Activated CD4-positive, alpha-beta memory T cell treated with anti-CD3 and anti-CD28 coated beads for 36 hours (primary cell): ENCODE measurements around the gene ARHGAP15. TPM values are rescaled to one million over a fixed set of nuclear protein-coding genes. Genes with fewer than 3 reads are reported as not detected.

Source experiments
- CTCF ChIA-PET: fragments of 350-600 bp; sonication (Branson Sonifier 250); formaldehyde crosslinking; loops from one replicate; lab custom pipeline; 2021; ENCODE audit warnings: antibody characterized with exemption, inconsistent platforms; lab: Charles Lee
- POLR2A ChIA-PET: fragments of 350-600 bp; sonication (Branson Sonifier 250); formaldehyde crosslinking; loops from one replicate; lab custom pipeline; 2021; ENCODE audit warnings: antibody characterized with exemption; lab: Charles Lee
- DNase-seq: peaks from one replicate; pipeline ENCODE4 v3.0.0-alpha.2; 2020
- H3K27ac Mint-ChIP-seq: one replicate; pipeline ENCODE4 v1.8.0; 2021; ENCODE audit warnings: mixed read lengths
- H3K27me3 Mint-ChIP-seq: one replicate; pipeline ENCODE4 v1.8.0; 2021; ENCODE audit warnings: mixed read lengths
- H3K36me3 Mint-ChIP-seq: one replicate; pipeline ENCODE4 v1.8.0; 2021; ENCODE audit warnings: mixed read lengths
- H3K4me1 Mint-ChIP-seq: one replicate; pipeline ENCODE4 v1.8.0; 2021; ENCODE audit warnings: low read depth, mixed read lengths
- H3K4me3 Mint-ChIP-seq: one replicate; pipeline ENCODE4 v1.8.0; 2021; ENCODE audit warnings: mild to moderate bottlenecking, mixed read lengths
- H3K9me3 Mint-ChIP-seq: one replicate; pipeline ENCODE4 v1.8.0; 2021; ENCODE audit warnings: mixed read lengths
- intact Hi-C: fragments of 100-400 bp; cut with micrococcal nuclease; formaldehyde crosslinking; loops from one replicate; pipeline ENCODE4 v1.15.1; 2023
- total RNA-seq, 2 experiments: library from RNA; stranded (reverse); gene quantifications; one replicate each; pipeline ENCODE4 v1.2.3, GENCODE V29; 2021

ARHGAP15 gene
- total RNA-seq, 2 experiments from 2014 or later = 70.2 to 71.2 TPM

DNA sequence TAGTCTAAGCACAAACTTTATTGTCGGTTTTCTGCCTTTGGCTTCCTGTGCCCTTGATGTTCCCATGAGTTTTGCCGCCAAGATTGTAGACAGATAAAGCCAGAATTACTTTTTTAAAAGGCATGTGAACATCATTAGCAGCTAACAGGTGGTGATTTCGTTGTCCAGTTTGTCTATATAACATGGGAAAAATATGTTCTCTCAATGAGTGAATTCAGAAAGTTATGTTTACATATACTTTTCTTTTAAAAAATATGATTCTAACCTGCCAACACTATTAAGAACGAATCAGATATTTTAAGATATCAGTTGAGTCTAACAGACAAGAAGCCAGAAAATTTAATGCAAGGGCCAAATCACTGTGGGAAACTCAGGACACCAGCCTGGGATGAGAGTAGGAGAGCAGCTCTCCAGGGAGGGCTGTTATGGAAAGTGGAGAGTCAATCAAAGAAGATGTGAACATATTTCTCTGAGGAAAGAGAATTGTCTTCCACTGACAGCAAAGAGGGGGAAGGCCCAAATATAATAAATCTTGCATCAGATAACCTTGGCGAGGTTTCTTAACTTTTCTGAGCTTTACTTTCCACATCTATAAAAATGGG is 311.3 kb downstream of the ARHGAP15 start:
- ChIA-PET CTCF (no interaction called here), POLR2A (no interaction called here)
- intact Hi-C loops = no loop called here

DNA sequence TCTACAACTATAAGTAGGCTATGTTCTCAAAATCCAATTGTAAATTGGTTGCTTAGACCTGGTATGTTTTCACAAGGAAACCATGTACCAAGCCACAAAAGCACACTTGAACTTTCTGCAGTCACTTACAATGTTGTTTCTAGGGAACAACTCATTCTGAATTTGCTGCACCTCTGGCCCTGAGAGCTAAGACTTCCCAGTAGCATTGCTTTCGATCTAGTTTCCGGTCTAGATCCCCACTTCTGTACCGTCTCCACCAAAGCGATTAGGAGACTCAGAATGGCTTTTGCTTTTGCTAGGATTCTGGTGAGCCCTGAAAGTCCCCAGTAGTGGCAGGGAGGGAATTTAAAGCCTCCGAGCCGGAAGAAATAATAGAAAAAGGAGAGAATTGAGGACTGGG is 313.0 kb downstream of the ARHGAP15 start:
- H3K4me1 Mint-ChIP-seq = peaks cover 9% of the 10 kb centered on the region
- DNase-seq = no peak
- H3K9me3 Mint-ChIP-seq = no peaks in the 10 kb centered on the region
- H3K27me3 Mint-ChIP-seq = no peaks in the 10 kb centered on the region
- peaks cover 13% of the 10 kb centered on the region for H3K36me3 Mint-ChIP-seq
- ChIA-PET CTCF (no interaction called here), POLR2A (no interaction called here)
- intact Hi-C loops = no loop called here
- H3K27ac Mint-ChIP-seq = no peak overlapping the region
- H3K4me3 Mint-ChIP-seq = no peak overlapping the region

More for the DNA sequence above, 311.3 kb downstream of the ARHGAP15 start:
- no peak overlapping the region for H3K27ac Mint-ChIP-seq
- peaks cover 15% of the 10 kb centered on the region for H3K36me3 Mint-ChIP-seq
- no peak for DNase-seq
- H3K9me3 Mint-ChIP-seq = no peaks in the 10 kb centered on the region
- peaks cover 11% of the 10 kb centered on the region for H3K4me1 Mint-ChIP-seq
- H3K4me3 Mint-ChIP-seq = no peak overlapping the region
- no peaks in the 10 kb centered on the region for H3K27me3 Mint-ChIP-seq

GRCh38 chr2:143451642-143452281 is 322.5 kb downstream of the ARHGAP15 start:
- peaks cover 20% of the 10 kb centered on the region for H3K36me3 Mint-ChIP-seq
- peak; percentile 18 for DNase-seq
- H3K27me3 Mint-ChIP-seq = no peaks in the 10 kb centered on the region
- H3K9me3 Mint-ChIP-seq = no peaks in the 10 kb centered on the region
- intact Hi-C loops = no loop called here
- CTCF ChIA-PET = interaction anchor here (0.6 to 1.5 kb wide), 3 partner anchors 16 to 290 kb away, joined by 3 read pairs; no protein-coding TSS in a partner anchor
- H3K27ac Mint-ChIP-seq = peak overlapping the region; percentile 18
- POLR2A ChIA-PET = no interaction called here
- H3K4me3 Mint-ChIP-seq = peak overlapping the region; percentile 1
- peaks cover 52% of the 10 kb centered on the region for H3K4me1 Mint-ChIP-seq

GRCh38 chr2:143452817-143453451 is 323.7 kb downstream of the ARHGAP15 start:
- Mint-ChIP-seq H3K36me3 (peaks cover 18% of the 10 kb centered on the region), H3K27me3 (no peaks in the 10 kb centered on the region), H3K27ac (no peak overlapping the region), H3K4me1 (peaks cover 49% of the 10 kb centered on the region), H3K9me3 (no peaks in the 10 kb centered on the region), H3K4me3 (no peak overlapping the region)
- DNase-seq = peak; percentile 65
- intact Hi-C loops = loop anchor here (1.0 kb wide), 1 partner anchor 15 kb away; no protein-coding TSS in a partner anchor
- ChIA-PET CTCF (interaction anchor here (0.6 to 1.2 kb wide), 2 partner anchors 90 to 193 kb away, joined by 3 read pairs; no protein-coding TSS in a partner anchor), POLR2A (interaction anchor here (1.1 kb wide), 1 partner anchor 16 kb away, joined by 6 read pairs; no protein-coding TSS in a partner anchor)

DNA sequence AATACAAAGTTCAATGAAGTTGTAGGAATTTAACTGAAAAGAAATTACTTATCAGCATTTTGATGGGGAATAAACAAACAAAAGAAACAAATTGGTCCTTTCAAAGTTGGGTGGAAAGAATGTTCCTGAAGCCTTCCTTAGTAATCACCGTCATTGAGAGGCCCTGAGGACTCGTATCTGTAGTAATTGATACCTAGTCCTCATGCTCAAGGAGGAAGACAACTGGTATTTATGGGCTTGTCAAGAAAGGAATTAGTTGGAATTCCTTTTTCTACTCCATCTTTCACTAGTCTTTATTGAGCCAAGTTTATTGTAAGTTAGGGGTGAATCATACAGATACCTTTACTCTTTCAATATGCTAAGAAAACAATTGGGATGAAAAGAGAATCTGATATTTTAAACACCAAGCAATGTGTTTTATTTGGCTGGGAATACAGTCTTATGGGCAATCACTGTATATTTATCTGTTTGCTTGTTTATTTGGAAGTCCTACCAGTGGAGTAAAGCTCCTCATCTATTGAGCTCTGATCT is 324.8 kb downstream of the ARHGAP15 start:
- Mint-ChIP-seq H3K27ac (no peak overlapping the region), H3K4me1 (peaks cover 44% of the 10 kb centered on the region), H3K36me3 (peaks cover 21% of the 10 kb centered on the region), H3K27me3 (no peaks in the 10 kb centered on the region), H3K4me3 (no peak overlapping the region), H3K9me3 (no peaks in the 10 kb centered on the region)
- ChIA-PET CTCF (interaction anchor here (0.6 kb wide), 1 partner anchor 196 kb away, joined by 3 read pairs; no protein-coding TSS in a partner anchor), POLR2A (no interaction called here)
- intact Hi-C loops = loop anchor here (1.0 kb wide), 1 partner anchor 14 kb away; no protein-coding TSS in a partner anchor
- no peak for DNase-seq

GRCh38 chr2:143455317-143455716 is 326.1 kb downstream of the ARHGAP15 start:
- Mint-ChIP-seq H3K27ac (no peak overlapping the region), H3K4me3 (no peak overlapping the region), H3K4me1 (peaks cover 34% of the 10 kb centered on the region), H3K36me3 (peaks cover 19% of the 10 kb centered on the region), H3K9me3 (no peaks in the 10 kb centered on the region), H3K27me3 (no peaks in the 10 kb centered on the region)
- POLR2A ChIA-PET = no interaction called here
- no peak for DNase-seq
- intact Hi-C loops = no loop called here
- CTCF ChIA-PET = no interaction called here

GRCh38 chr2:143458258-143459190 is 329.3 kb downstream of the ARHGAP15 start:
- ChIA-PET POLR2A (no interaction called here), CTCF (no interaction called here)
- Mint-ChIP-seq H3K9me3 (no peaks in the 10 kb centered on the region), H3K27ac (no peak overlapping the region), H3K27me3 (no peaks in the 10 kb centered on the region), H3K36me3 (peaks cover 21% of the 10 kb centered on the region), H3K4me3 (no peak overlapping the region), H3K4me1 (peaks cover 14% of the 10 kb centered on the region)
- DNase-seq = no peak
- intact Hi-C loops = no loop called here

GRCh38 chr2:143460382-143460781 is 331.2 kb downstream of the ARHGAP15 start:
- peaks cover 16% of the 10 kb centered on the region for H3K36me3 Mint-ChIP-seq
- no peak overlapping the region for H3K27ac Mint-ChIP-seq
- peaks cover 12% of the 10 kb centered on the region for H3K4me1 Mint-ChIP-seq
- H3K27me3 Mint-ChIP-seq = no peaks in the 10 kb centered on the region
- ChIA-PET CTCF (no interaction called here), POLR2A (no interaction called here)
- intact Hi-C loops = no loop called here
- no peaks in the 10 kb centered on the region for H3K9me3 Mint-ChIP-seq
- no peak overlapping the region for H3K4me3 Mint-ChIP-seq
- no peak for DNase-seq

DNA sequence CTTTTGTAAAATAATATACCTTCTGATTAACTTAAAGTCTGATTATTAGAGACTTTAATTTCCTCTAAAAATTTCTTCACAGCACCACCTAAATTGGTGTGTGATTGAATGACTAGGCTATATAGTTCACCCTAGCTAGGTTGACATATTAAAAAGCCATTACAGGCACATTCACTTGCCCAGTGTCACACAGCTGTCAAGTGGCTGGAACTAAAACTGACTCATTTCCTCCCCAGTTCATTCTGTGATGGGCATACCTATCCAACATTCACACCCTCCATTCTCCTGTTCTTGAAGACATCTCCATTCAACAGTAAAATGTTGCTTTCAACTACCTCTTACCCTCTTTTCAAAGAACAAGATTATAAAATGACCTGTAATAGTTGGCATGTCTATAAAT is 334.5 kb downstream of the ARHGAP15 start:
- Mint-ChIP-seq H3K36me3 (peaks cover 8% of the 10 kb centered on the region), H3K27me3 (no peaks in the 10 kb centered on the region), H3K27ac (no peak overlapping the region), H3K4me1 (peaks cover 31% of the 10 kb centered on the region), H3K4me3 (no peak overlapping the region), H3K9me3 (no peaks in the 10 kb centered on the region)
- ChIA-PET POLR2A (no interaction called here), CTCF (no interaction called here)
- intact Hi-C loops = no loop called here
- DNase-seq = peak; percentile 19

- no peaks in the 10 kb centered on the region for H3K9me3 Mint-ChIP-seq
- ChIA-PET POLR2A (no interaction called here), CTCF (no interaction called here)
- intact Hi-C loops = loop anchor here (5.0 kb wide), 2 partner anchors 44 to 86 kb away; no protein-coding TSS in a partner anchor
- H3K27ac Mint-ChIP-seq = no peak overlapping the region
- peaks cover 6% of the 10 kb centered on the region for H3K36me3 Mint-ChIP-seq
- H3K4me1 Mint-ChIP-seq = peaks cover 43% of the 10 kb centered on the region
- no peak overlapping the region for H3K4me3 Mint-ChIP-seq
- DNase-seq = no peak
- H3K27me3 Mint-ChIP-seq = no peaks in the 10 kb centered on the region
Measured at GRCh38 chr2:143466391-143466790, 337.2 kb downstream of the ARHGAP15 start.

GRCh38 chr2:143467011-143467410 is 337.8 kb downstream of the ARHGAP15 start:
- Mint-ChIP-seq H3K4me3 (no peak overlapping the region), H3K27me3 (no peaks in the 10 kb centered on the region), H3K9me3 (no peaks in the 10 kb centered on the region), H3K4me1 (peaks cover 44% of the 10 kb centered on the region), H3K36me3 (peaks cover 10% of the 10 kb centered on the region), H3K27ac (no peak overlapping the region)
- intact Hi-C loops = loop anchor here (5.0 kb wide), 2 partner anchors 45 to 85 kb away; no protein-coding TSS in a partner anchor
- ChIA-PET CTCF (no interaction called here), POLR2A (no interaction called here)
- DNase-seq = no peak
